GM21737 (cell line): Measurements from ENCODE around the gene PHF2.

Experiments
- ATAC-seq: cut with Tn5 transposase; IDR thresholded peaks from one replicate; pipeline ENCODE4 v1.9.1; 2021; ENCODE audit warnings: mild to moderate bottlenecking, moderate library complexity; ENCODE audit not compliant: unreplicated experiment

Gene PHF2

GRCh38 chr9:93567271-93567959 is 9.0 kb upstream of the PHF2 start:
- ATAC-seq: no peak

GRCh38 chr9:93568169-93568568 is 8.2 kb upstream of the PHF2 start:
- ATAC-seq: no peak

GRCh38 chr9:93569621-93570174 is 6.7 kb upstream of the PHF2 start:
- no peak for ATAC-seq

- no peak for ATAC-seq
Observed at GRCh38 chr9:93572221-93572620, 4.2 kb upstream of the PHF2 start.

GRCh38 chr9:93572636-93573515 is 3.5 kb upstream of the PHF2 start:
- no peak for ATAC-seq

GRCh38 chr9:93573516-93573828 is 2.9 kb upstream of the PHF2 start:
- ATAC-seq: no peak

- no peak for ATAC-seq
Observed at GRCh38 chr9:93574091-93574899, 2.1 kb upstream of the PHF2 start.

GRCh38 chr9:93574900-93575795 is 1.2 kb upstream of the PHF2 start:
- ATAC-seq: no peak

GRCh38 chr9:93575796-93576257 is 557 bp upstream of the PHF2 start:
- ATAC-seq: peak; percentile 44

- no peak for ATAC-seq
Observed at GRCh38 chr9:93577078-93577974, 942 bp downstream of the PHF2 start.

- no peak for ATAC-seq
Observed at GRCh38 chr9:93577975-93578682, 1.7 kb downstream of the PHF2 start.

- ATAC-seq: no peak
Observed at GRCh38 chr9:93578844-93579243, 2.5 kb downstream of the PHF2 start.

- ATAC-seq: no peak
Observed at GRCh38 chr9:93579711-93580516, 3.5 kb downstream of the PHF2 start.

- ATAC-seq: no peak
Observed at GRCh38 chr9:93580654-93581380, 4.4 kb downstream of the PHF2 start.

GRCh38 chr9:93582115-93582514 is 5.7 kb downstream of the PHF2 start:
- ATAC-seq: no peak

- ATAC-seq: no peak
Observed at GRCh38 chr9:93582550-93582949, 6.2 kb downstream of the PHF2 start.

GRCh38 chr9:93585259-93585658 is 8.9 kb downstream of the PHF2 start:
- no peak for ATAC-seq
